Activated naive CD4-positive, alpha-beta T cell (primary cell): ENCODE measurements around the gene RFWD3.

Experiments used
- DNase-seq, 4 experiments: peaks; one replicate each; lab custom pipeline; 2025; lab: John Stamatoyannopoulos, UW

Gene RFWD3

DNA sequence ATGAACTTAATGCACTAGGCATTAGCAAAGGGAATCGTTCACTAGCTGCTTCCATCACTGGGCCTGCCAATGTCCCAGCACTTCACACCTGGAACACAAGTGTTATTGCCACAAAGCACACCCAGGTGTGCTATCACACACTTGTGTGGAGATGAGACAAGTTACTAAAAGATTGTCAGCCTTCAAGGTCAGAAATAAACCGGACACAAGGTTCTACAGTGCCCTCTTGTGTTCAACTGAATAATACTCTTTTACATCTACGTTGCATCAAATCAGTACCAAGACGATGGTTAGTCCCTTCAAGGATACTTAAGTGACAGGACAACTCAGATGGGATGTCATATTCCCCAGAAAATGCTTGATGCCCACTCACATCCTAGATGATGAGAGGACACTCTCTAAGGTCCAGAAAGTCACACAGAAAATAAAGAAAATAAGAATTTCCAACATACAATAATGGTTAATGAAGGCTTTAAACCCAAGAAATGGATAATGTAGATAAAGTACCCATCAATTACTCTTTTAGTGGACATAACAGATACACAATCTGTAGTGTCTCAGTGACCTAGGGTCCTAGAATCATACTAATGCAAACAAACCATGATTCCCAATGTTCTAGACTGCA lies 43.4 kb downstream of the RFWD3 start:
- no peak for DNase-seq

DNA sequence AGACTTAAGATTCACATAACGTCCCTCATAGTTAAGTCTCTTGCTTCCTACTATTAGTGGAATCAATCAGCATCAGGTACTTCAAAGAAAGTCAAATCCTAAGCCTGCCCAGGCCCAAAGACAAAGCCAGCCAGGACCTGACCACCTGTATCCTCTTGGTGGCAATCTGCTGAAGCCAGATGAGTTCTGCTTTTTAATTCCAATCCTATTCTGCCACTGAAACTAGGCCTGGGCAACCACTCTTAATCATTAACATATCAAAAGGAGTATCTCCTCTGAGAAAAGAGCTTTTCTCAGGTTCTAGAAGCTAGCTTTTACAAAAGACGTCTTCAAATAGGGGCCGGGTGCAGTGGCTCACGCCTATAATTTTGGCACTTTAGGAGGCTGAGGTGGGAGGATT lies 44.7 kb downstream of the RFWD3 start:
- no peak for DNase-seq

- no peak for DNase-seq
Measured at GRCh38 chr16:74617206-74617788, 49.4 kb downstream of the RFWD3 start.

DNA sequence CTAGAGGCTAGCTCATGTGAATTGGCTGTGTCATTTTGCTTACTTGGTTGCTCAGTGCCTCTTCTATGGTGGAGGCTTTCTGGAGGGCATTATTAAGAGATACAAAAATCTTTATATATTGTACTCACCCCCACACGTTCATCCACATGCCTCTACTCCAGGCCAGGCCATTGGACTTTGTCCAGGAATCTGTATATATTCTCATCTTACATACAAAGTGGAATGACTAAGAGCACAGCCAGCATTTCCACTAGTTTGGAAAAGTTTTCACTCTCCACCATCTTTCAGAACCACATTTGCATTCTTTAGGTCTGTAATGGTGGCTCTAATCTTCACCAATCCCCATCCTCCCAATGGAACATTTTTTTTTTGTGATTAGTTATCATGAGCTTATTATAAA lies 55.0 kb downstream of the RFWD3 start:
- no peak for DNase-seq

DNA sequence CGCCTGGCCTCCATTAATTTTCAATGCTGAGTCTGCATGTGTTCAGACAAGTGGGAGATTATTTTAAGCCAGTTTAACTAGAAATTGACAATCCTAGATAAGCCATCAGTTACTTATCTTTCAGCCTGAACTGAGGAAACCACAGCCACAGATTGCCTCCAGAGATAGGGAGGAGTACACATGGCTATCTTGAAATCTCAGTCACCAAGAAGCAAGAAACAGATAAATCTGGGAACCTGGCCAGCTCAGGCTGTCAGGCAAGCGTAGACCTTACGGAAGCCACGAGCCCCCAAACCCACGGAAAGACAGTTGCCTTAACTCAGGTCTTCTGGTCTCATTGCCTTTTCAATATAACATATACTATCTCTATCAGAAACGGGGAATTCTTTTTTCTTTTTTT lies 57.7 kb downstream of the RFWD3 start:
- peak in 1 of 4 experiments; percentile 18 for DNase-seq

DNA sequence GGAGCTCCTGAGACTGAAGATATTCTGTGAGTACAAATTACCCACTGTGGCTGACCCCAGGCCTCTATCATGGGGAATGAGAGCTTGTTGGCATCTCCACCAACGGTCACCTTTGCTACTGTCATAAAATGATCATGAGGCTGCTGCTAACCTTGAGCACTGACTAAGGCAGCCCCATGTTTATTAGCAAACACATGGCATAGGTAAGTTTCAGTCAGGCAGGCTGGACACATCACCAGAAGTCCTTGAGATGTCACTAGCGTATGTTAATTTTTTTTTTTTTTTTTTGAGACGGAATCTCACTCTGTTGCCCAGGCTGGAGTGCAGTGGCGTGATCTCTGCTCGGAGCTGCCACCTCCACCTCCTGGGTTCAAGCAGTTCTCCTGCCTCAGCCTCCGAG lies 58.3 kb downstream of the RFWD3 start:
- DNase-seq: no peak

DNA sequence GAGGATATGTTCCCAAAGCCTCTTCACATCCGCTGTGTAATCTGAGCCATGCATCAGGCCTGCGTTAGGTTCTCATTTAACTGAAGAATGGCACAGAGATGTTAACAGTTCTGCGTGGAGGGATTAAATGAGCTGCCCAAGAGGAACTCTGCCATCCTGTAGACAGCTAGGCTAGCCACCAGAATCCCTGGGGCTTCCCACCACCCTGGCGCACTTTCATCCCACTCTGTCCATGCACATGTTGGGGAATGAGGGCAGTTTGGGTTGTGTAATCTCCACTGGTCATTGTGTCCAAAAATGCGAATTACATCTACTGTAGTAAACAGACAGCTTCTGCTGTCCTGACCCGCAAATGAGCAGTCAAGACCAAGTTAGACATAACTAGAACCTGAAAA lies 58.7 kb downstream of the RFWD3 start:
- no peak for DNase-seq

DNA sequence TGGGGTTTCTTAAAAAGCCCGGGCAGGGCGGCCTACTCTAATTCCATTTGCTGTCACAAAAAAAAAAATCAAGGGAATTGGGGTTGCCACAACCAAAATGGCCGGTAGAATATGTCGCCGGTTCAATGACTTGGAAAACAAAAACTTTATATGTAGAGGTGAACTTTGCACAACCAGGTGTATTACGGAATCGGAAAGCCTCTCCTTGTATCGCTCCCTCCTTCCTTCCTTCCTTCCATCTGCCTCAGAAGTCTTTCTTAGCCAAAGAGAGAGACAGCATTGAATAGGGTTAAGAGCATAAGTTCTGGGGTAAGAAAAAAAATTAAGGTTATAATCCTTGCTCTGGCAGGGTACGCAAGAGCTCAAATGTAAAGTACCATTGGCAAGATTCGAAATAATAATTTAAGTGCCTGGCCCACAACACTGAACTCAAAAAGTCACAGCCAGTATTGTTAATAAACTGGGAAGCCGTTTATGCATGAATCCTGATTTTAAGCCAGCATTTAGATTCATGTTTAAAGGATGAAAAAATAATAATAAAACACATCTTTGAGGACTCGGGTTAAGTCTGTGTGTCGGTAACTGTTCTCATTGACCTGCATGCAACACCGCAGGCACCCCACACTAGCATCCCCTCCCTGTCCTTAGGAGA lies 59.2 kb downstream of the RFWD3 start:
- DNase-seq: no peak

DNA sequence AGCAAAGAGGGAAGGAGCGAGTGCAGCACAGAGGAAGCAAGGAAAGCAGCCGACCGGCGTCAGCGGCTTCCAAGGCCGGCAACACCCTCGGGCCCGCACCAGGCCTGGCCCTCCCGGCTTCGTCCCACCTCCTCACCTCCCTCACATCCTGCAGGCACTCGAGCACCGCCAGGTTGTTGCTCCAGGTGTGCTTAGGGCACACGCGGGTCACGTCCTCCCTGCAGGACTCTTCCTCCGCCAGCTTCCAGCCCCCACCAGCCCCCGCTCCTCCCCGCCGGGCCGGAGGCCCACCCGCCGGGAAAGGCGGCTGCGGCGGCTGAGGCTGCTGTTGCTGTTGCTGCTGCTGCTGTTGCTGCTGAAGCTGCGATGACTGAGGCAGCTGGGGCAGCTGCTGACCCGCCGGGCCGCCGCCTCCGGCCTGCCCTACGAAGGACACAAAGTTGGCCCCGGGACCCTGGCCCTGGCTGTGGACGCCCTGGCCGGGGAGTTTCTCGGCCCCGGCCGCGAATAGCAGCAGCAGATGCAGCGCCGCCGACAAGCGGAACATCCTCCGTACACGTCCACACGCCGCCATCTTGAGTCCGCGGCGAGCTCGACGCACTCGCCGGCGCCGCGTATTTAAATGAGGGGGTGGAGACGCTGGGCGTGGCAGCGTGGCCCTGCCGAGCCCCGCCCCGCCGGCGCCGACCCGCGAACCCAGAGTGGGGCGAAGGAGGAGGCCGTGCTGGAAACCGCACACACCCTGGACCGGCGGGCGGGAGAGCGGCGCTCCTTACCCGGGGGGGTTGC lies 60.0 kb downstream of the RFWD3 start, which contains the start of gene GLG1:
TSS of gene GLG1 (minus strand) at position 594 of the 789 bp plus-strand sequence. CDS start at position 574, 20 bp downstream.
- peak; percentile 70 to 89 (median 78) for DNase-seq

DNA sequence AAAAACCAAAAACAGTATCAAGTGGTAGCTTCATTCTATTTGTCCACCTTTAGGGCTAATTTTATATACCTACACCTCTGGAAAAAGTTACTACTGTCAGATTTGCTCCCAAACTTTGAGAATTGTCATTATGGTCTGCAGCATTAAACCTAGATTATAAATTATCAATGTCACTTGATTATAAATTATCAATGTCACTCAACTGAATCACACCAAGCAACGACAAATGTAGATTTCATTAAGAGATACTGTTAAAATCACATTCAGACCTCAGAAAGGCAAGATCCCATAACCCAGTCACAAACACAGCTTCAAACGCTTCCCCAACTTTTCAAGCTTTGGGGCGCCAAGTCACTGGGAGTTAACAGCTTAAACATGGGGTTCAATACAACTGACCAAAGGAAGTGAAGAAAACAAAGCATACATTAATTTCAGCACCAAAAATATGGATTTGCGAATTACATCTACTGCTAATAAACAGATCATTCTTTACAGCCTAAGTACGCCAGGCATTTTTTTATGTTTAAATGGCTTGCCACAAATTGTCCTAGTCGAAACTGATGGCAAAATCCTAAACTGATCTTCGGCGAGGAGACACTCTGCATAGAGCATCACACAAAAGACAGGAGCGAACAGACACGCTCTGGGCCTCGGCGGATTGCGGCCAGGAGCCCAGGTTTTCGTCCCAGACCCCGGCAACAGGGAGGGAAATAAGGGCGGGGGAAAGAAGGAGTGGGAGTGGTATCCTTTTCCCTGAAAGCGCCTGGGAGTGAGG lies 60.7 kb downstream of the RFWD3 start:
- no peak for DNase-seq

DNA sequence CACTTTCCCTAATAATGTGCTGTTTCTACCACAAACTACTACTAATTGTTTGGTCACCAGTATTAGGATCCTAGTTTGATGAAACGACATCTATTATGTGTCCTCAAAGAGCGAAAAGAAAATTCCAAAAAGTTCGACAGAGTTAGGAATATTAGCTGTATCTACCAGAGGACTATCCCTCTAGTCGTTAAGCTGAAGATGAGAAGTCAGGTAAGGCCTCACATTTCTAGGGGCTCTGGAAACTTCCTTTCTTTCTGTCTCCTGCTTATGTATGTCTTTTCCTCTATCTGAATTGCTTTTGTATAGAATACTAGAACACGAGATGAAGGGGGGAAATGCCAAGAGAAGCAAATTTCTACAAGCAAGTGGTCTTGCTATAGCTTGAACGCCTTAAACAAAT lies 61.3 kb downstream of the RFWD3 start:
- DNase-seq: no peak

DNA sequence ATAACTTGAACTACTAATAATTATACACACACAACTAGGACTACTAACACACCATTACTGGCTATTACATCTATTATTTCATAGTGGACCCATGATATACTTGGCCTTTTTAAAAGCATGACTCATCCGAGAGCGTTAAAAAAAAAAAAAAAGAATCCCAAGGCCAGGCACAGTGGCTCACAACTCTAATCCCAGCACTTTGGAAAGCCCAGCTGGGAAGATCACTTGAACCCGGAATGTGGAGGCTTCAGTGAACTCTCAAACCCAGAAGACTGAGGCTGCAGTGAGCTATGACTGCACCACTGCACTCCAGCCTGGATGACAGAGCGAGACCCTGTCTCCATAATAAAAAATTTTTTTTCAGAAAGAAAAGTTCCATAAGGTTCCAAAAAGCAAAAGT lies 62.8 kb downstream of the RFWD3 start:
- no peak for DNase-seq

DNA sequence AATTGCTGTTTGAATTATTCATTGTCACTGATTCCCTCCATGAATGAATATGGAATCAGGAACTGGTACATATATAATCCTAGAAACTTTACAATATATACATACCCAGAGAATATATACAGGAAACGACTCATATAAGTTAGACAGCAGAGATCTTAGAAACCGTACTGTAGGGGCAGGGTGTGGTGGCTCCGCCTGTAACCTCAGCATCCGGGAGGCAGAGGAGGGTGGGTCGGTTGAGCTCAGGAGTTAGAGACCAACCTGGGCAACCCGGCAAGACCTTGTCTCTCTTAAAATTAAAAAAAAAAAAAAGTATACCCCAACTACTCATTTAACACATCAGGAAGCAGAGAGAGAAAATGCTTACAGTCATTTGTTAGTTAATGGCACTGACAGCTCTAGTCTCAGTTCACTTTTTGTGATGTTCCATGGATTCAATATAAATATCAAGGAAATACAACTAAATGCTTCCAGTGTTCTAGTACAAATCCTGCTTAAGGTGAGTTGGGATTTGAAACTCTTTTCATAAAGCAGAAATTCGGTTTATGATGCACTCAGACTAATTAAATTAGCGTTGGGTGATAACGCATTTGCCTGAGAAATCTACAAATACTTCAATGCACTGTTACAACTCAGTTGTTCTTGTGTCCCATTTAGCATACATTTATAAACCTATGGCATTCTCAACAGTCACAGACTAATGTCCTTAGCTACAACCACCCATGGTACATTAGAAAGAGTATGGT lies 65.4 kb downstream of the RFWD3 start:
- peak in 2 of 4 experiments; percentile 25 to 61 for DNase-seq

GRCh38 chr16:74596586-74596985 lies 70.1 kb downstream of the RFWD3 start:
- no peak for DNase-seq

GRCh38 chr16:74592847-74593246 lies 73.8 kb downstream of the RFWD3 start:
- DNase-seq: no peak

GRCh38 chr16:74591876-74592650 lies 74.6 kb downstream of the RFWD3 start:
- DNase-seq: no peak

GRCh38 chr16:74586948-74587347 lies 79.7 kb downstream of the RFWD3 start:
- DNase-seq: no peak

- DNase-seq: no peak
Measured at GRCh38 chr16:74585846-74586443, 80.7 kb downstream of the RFWD3 start.

DNA sequence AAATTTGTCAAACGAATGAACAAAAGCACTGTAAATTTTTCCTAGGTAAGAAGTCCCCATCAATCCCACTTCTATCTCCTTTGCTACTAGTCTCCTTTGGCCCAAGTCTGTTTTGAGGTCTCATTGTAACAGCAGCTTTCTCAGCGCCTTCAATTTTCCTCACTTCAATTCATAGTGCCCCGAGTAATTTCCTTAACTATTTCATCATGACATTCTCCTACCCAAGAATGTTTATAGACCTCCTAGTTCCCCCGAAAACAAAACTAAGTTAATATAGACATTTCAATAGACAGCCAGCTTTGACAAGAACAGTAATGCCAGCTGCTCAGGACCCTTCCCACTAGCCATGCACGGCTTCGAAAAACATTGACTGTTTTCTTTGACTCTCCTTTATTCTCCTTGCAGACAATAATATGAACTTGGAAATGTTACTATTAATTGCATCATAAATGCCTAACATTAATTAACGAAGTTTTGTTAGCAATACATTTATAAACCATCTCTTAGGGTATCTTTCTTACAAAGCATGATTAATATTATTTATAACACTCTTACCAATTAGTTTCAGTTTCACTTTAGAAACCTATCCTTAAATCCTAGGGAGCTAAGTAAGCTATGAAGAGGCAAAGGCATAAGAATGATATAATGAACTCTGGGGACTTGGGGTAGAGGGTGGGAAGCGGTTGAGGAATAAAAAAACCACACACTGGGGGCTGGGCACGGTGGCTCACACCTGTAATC lies 82.6 kb downstream of the RFWD3 start:
- no peak for DNase-seq
